T-helper 9 cell (primary cell): ENCODE results near the gene MAGEA12.
"Not testable (repeated sequence)": the region's sequence is repeated elsewhere in the genome, so short reads cannot be mapped to it uniquely, and the experiment has no call there.

Source experiments
- DNase-seq: peaks from one replicate; pipeline ENCODE4 v3.0.0-alpha.2; 2020

Gene MAGEA12

DNA sequence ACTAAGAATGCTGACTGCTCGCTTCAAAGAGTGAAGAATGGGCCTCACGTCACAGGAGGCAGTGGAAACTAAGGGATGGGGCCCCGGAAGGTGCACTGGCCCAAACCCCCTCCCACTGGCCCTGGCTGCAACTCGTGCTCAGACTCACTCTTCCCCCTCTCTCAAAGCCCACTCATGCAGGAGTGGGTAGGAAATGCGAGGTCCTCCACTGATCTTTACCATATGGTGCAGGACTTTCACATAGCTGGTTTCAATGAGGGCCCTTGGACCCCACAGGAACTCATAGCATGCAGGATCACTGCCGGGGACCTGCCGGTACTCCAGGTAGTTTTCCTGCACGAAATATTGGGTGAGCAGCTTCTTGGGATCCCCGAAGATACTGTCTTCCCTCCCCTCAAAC lies 33.0 kb downstream of the MAGEA12 start:
- DNase-seq = not testable (repeated sequence)

DNA sequence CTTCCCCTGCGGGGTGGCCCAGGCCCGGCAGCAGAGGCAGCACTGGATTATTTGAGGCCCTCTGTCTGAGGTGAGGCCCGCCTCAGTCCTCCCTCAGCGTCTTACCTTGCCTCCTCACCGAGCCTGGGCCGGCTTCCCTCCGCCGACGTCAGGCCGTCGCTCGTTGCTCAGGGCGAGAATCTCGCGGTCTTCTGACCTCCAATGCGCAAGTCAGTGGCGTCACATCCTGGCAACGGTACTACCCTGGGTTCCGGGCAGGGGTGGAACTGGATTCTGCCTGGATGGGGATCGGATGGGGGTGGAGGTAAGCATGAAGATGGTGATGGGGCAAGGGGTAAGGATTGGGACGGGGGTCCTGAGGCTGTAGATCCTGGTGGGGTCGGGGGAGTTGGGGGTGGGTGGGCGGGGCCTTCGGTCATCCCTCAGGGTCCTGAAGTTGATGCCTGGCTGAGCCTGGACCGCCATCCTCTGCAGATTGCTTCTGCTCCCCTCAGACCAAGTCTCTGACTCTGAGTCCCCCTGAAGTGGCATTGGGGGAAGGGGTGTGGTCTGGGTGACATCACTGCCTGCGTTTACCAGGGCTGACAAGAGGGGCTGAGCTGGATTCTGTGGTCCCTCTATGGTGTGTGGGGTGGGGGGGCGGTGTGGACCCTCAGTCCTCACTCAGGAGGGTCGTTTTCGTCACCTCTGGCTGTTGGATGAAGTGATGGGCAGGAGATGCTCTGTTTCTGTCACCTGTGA lies 36.2 kb downstream of the MAGEA12 start, which contains the start of gene MAGEA6:
Gene MAGEA6, minus strand, starts transcription at position 141 of the 741 bp plus-strand sequence. CDS start 2,039 bp downstream, outside the sequence.
- not testable (repeated sequence) for DNase-seq

DNA sequence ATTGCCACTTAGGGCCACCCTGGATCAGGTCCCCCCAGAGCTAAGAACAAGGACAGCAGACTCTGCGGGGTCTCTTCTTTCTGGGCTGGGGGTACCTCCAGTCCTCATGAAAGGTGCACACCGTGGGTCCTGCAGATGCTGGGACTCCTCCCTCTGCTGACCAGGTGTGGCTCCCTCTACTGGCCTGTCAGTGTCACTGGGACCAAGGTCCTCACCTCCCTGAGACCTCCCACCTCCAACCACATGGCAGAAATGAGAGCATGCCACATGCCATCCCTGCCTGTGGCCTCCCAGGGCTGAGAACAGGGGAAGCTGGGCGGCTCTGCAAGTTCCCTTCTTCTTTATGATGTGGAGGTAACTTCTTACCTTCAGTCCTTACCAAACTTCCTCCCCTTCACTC lies 53.5 kb downstream of the MAGEA12 start:
- not testable (repeated sequence) for DNase-seq
